ENCODE measurements around the gene SLMAP.
"Not testable (repeated sequence)": the region's sequence is repeated elsewhere in the genome, so short reads cannot be mapped to it uniquely, and the experiment has no call there.

The SLMAP gene

DNA sequence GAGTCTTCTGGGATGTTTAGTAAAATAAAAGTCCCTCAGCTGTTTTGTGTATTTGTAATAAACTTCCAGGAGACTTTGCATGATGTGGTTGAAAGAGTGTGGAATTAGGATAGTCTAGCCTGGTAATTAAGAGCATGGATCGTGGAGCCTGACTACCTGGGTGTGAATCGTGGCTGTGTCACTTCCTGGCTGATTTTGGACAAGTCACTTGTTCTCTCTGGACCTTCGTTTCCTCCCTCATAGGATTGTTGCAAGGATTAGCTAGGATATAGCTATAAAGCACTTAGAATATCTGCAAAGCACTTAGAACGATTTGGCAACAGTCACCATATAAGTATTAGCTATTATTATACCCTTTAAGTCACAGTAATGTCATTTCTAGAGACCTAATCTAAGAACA lies 40.2 kb downstream of the SLMAP start:
- DNase-seq: no peak

DNA sequence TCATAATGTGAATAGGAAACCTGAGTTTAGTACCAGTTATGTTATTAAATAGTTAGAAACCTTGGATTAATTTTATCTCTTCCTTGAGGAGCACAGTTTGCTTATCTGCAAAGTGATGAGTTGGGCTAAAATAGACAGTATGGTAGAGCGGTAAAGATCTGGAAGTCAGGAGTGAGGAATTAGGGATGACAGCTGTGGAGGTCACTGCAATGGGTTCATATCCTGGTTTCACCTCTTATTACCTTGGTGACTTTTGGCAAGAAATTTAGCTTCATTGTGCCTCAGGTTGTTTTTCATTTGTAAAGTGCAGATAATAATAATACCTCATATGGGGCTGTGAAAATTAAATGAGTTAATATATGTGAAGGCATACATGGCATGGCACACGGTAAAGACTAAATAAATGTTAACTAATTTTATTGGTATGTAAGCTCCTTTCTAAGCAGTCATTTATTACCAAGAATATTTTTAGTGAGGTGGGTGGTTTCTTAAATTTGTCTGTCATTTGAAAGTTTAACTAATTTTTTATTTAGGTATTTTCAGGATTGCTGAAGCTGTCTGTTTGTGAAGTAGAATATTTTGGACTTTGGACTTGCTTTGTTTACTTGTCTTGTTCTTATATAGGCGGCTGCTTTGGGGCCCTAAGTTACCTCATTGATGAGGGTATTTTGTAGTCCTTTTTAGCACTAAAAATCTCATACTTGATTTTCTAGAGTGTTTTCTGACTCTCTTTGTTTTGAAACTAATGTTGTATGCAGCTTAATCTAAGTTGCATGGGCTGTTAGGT lies 41.8 kb downstream of the SLMAP start:
- DNase-seq: no peak

DNA sequence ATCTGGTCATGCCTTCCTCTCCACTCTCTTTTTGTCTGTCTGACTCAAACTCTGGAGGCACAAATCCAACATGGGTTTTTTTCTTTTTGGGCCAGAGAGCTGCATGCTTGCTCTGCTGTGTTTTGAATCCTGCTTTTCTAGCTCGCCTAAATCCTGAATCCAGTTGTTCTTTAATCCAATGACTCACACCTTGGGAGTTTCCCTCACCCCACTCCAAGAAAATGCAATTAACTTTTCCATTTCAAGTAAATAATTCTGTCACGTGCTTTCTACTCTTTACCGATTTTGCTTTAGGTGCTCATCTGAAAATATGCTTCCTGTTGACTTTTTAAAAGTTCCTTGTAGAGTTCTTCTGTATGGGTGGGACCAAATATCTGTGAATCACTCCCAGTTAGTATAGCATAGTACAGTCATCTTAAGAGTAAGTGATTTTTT lies 47.6 kb downstream of the SLMAP start:
- DNase-seq: peak; percentile 18

DNA sequence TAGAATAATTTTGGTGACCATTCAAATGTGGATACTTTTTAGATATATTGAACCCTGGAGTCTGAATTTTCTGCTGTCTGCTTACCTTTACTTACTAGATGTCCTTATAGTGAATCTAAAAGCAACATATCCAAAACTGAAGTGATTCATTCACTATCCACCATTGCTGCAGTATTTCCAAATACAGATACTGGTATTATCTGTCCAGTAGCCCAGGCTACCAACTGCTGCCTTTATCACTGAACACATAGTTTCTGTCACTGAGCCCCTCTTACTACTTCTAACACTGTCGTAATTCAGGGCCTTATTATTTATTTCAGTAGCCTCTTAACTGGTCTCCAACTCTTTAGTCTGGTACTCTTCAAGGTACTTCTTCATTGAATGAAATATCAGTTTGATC lies 49.2 kb downstream of the SLMAP start:
- no peak for DNase-seq

DNA sequence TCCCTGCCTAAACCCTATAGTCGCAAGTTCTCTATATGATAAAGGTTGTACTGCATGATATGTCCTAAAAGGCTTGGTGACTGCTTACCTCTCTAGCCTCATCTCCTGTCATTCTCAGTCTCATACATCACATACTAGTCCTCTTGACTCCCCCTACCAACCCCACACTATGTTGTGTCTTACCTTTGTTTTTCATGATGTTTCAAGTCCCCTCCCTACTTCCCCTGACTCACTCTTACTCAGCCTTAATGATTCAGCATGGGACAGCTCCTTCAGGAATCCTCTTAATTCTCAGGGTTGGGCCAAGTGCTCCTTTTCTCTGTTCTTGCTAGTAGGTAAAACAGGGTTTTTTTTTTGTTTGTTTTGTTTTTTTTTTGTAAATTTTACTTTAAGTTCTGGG lies 49.6 kb downstream of the SLMAP start:
- no peak for DNase-seq

DNA sequence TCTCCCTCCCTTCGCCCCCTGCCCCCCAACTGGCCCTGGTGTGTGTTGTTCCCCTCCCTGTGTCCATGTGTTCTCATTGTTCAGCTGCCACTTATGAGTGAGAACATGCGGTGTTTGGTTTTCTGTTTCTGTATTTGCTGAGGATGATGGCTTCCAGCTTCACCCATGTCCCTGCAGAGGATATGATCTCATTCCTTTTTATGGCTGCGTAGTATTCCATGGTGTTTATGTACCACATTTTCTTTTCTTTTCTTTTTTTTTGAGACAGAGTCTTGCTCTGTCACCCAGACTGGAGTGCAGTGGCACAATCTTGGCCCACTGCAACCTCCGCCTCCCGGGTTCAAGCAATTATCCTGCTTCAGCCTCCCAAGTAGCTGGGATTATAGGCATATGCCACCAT lies 50.1 kb downstream of the SLMAP start:
- DNase-seq: not testable (repeated sequence)

DNA sequence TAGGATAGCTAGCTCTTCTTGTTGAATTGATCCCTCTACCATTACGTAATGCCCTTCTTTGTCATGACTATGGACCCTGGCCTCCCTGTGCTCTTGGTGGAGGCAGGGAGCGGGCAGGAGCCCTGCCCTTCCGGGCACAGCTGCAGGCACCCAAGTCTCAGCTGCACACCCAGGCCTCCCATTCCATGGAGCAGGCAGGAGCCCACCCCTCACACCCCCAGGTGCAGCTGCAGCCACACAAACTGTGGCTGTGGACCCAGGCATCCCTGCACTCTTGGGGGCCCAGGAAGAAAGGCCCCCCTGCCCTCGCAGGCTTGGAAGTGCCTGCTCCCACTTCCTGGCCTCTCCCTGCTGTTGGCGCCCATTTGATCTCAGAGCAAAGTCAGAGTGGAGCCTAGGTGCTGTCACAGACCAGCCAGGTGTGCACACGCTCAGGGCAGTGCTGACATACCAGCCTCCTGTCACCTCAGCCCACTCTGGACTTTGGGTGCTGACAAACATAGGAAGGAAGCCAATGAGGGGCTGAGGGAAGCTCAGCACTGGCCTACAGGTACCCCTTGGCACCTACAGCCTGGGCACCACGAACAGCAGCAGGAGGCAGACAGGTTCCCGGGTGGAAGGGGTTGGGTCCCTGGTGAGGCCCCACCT lies 53.0 kb downstream of the SLMAP start:
- DNase-seq: no peak

DNA sequence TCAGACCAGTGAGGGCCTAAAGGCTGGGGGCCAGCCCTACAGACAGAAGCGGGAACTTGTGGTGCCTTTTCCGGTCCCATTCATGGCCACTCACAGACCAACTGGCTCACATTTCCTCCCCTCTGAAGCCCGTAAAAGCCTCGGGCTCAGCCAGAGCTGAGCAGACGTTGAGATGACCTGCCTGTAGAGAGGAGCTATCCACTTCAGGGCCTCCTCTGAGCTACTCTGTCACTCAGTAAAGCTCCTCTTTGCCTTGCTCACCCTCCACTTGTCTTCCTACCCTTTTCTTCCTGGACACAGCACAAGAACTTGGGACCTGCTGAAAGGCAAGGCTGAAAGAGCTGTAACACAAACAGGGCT lies 53.5 kb downstream of the SLMAP start:
- no peak for DNase-seq

DNA sequence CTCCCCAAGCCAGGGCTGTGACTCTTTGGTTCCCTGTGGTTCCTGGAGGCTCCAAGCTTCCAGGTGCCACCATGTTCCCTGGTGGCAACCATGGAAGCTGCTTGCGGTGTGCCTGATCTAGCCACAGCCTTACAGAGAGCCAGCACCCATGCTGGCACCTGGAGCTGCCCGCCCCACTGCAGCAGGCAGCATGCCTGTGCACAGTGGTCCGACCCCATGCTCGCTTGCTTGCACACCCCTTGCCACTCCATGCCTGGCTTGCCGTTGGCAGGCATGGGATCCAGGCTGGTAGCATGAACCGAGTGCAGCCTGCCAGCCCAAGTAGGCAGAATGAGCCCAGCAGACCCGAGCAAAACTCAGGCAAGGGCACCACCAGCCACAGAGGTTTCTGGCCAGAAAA lies 53.9 kb downstream of the SLMAP start:
- no peak for DNase-seq

DNA sequence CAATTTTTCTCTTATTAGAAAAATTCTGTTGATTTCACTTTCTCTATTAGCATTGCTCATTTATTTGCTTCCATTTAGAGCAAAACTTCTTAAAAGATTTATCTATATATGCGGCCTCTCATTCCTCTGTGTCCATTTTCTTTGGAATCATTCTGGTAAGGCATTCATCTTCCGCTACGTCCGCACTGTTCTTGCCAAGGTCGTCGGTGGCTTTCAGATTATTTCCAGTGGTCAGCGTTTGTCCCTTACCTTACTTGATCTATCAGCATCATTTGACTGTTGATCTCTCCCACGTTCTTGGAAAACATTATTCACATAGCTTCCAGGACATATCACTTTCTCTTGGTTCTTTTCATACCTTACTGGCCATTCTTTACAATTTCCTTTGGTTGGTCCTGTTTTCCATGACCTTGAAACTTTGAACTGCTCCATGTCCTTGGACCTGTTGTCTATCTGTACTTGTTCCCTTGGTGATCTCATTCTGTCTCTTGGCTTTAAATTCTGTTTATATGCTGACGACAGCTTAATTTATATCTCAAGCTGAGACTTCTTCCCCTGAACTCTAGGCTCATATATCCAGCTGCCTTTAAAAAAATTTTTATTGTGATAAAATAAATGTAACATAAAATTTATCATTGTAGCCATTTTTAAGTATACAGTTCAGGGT lies 54.5 kb downstream of the SLMAP start:
- DNase-seq: no peak

DNA sequence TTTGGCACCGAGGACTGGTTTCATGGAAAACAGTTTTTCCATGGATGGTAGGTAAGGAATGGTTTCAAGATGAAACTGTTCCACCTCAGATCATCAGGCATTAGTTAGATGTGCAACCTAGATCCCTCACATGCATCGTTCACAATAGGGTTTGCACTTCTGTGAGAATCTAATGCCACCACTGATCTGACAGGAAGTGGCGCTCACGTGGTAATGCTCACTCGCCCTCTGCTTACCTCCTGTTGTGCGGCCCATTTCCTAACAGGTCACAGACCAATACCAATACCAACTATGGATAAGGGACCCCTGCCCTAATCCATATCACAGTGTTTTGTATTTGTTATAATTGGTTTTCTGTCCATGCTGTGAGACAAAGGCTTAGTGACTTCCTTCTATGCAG lies 58.9 kb downstream of the SLMAP start:
- no peak for DNase-seq

DNA sequence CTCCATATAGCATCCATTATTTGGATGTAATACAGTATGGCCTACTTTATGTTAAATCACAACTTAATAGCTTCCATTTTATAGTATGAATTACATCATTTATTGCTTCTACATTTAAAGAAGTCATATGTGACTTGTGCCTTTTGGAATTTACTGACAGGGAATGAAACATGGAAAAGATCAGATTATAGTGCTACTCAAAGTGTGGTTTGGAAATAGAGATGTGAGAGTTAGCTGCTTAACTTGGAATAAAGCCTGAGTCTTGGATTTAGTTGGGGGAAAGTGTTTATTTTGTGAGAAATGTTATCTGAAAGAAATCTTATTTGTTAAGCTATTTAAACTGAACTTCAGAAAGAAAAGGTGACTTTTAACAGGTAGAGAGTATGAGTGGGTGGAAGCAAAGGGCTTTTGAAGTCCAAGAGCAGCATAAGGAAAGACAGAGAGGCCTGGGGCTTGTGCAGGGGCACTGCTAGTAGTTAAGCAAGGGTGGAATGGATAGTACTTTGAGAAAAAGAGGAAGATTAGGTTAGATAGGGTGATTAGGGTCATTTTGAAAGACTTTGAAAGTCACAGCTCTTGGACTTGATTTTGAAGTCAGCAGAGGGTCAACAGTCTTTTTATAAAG lies 60.5 kb downstream of the SLMAP start:
- no peak for DNase-seq

DNA sequence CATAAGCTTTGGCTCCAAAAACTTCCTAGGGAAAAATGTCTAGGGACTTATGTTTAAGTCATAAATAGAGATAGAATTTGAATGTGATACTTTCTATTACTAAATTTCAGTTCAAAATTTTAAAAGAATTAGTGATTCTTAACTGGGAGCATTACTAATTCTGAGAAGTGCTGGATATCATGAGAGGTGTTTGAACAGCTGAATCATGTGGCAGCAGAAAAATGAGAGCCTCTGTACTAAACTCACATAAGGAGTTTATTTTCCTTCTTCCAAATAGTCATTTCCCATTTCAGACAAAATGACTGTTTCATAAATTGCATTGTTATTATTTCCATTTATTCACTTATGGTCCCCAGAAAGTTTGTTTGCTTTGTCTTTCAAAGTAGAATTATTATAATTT lies 62.7 kb downstream of the SLMAP start:
- DNase-seq: no peak

DNA sequence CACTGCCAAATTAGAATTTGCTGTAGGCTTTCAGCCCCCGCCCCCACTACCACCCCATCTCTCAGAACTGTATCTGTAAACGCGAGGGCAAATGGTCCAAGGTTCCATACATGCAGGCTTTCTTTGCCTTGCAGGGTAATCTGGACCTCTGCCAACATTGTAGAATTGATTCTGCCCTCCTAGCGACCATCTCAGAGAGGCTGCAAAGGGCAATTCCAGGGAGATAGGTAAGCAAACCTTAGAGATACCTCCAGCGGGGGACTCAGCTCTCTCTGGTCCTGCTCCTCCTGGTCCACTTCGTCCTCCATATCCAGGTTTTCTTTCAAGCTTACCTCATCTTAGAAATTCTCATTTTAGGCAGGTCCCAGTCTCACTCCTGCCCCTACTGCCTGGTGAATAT lies 64.4 kb downstream of the SLMAP start:
- no peak for DNase-seq

DNA sequence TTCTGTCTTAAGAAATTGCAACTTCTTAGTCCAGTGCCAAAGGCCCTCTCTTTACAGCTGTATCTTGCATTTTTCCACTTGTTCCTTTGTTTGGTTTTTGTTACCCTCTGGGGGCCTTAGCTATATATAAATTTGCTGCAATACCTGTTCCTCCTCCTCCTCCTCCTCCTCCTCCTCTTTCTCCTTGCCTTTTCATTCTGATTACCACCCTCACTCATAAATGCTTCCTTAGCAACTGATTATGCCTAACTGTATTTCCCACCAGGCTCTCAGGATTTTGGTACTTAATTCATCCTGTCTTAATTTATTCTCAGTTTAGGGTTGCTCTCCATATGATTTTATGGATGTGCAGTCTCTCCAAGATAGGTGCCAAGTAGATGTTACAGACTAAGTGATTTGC lies 65.7 kb downstream of the SLMAP start:
- no peak for DNase-seq

DNA sequence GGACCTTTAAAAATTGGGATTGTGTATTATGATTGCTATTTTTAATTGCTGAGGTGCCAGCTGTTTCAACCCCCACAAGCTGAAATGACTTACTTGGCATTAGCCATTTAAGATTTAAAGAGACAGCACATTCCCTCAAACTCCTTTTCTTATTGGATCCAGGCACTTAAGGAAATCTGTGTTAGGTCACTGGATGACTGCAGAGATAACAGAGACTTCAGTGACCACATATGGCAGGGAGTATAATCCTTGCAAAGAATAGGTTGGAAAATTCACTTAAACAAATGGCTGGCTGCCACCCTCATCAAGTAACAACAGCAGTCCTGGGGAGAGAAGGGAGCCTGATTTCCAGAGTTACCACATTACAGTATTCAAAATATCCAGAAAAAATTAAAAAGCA lies 66.6 kb downstream of the SLMAP start:
- no peak for DNase-seq

DNA sequence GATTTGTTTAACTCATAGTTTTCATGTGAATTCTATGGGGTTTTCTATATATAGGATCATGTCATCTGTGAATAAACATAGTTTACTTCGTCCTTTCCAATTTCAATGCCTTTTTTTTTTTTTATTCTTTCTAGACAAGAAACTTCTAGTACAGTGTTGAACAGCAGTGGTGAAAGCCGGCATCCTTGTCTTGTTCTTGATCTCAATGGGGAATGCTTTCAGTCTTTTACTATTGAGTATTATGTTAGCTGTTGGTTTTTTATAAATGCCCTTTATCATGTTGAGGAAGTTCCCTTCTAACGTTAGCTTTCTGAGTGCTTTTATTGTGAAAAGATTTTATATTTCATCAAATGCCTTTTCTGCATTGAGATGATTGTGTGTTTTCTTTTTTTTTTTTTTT lies 69.0 kb downstream of the SLMAP start:
- no peak for DNase-seq

DNA sequence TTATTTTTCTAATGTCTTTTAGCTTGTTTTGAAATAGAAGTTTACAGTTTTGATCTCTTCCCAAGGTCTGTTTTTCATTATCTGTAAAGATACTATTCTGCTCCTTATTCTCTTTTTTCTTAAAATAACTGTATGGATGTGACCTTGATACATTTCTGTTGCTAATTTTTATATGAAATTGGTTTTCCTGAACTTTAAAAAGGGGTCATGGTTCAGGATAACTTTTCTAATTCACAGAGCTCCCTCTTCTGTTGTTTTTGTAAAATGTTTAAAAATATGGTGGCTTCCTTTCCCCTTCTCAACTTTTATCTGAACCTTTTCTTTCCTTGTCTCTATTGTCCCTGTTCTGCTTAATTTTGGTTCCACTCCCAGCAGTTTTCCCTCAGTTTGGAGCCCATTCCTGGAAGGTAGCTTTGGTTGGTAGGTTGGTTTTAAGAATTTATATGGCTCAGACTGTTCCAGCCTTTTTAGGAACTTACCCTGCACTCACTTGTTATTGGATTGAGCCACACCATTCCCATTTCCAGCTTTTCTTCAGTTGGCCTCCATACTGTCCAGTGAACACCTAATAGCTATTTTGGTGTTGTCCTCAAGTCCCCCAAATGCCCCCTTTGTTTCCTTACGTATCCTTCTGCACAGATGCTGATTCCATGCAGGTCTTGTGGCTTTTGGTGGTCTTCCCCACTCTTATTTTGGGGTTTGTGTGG lies 70.3 kb downstream of the SLMAP start:
- DNase-seq: no peak

DNA sequence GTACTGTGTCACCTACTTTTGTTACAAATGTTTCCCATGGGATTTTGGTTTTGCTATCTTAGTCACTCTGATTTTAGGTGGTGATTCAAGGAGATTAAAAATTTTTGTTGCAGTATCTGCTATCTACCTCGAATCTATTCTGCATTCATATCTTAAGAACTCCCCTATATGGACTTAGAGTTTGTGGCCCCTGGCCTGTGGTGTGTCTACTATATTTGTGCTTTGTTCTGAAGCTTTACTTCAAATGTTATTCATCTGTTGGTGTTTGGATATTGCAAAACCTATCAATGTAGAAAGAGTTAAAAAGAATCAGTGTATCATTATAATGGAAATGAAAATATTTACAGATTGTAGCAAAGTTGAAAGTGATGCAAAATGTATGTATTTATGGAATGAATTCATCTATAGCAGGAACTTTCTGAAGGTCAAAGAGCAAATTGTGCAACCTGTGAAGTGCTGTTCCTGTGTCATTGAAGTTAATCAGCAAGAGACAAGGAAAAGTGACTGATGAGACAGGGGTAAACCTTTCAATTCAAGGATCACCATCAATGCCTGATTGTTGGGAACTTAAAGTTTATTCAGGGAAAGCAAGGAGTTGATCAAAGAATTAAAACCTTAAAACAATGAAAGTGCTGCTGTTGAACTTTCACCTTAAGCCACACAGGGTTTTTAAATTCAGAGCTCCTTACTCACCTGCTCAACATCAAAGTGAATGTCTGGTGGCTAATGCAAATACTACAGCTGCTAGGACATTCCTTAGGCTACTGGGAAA lies 71.0 kb downstream of the SLMAP start:
- no peak for DNase-seq

DNA sequence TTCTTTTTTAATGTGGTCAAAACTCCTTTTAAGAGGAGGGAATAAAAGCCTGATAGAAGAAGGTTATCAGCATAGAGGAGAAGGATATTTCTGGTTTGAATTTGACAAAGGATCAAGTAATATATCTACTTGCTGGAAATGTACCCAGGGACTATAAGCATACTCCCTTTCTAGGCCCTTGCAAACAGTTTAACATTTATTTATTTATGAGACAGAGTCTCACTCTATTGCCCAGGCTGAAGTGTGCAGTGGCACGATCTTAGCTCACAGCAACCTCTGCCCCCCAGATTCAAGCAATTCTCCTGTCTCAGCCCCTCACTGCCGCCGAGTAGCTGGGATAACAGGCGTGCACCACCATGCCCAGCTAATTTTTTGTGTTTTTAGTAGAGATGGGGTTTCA lies 71.6 kb downstream of the SLMAP start:
- DNase-seq: no peak

DNA sequence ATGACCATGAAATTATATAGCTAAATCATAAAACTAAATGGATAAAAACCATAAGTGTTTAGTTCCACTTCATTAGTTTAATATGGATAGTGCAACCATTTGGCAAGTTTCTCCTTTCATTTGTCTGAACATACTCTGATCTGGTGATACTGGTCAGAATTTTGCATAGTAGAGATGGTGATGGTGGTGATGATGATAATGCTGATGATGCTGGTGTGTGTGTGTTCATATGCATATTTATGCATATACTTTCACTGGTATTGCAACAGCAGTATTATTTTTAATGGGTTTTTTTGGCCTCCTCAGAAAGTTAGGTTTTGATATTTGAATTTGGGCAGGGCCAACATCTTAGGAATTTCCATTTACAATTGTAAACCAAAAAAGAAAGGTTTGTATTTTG lies 76.4 kb downstream of the SLMAP start:
- no peak for DNase-seq

DNA sequence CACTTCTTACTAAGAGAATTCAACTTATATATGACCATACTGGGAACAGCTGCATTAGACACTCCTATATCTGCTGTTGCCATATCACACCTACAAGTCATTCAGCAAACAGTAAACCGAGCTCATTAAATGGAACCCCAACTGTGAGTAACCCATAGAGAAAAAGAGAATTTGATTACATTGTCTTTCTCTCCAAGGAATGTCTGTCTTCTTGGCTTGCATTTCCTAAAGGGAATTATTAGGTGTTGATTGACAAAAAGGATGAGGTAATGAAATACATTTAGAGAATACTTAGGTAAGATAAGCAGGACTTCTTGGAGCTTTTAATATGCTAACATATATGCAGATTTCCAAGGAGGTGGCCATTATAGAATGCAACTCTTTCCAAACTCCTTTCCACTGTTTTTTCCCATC lies 76.8 kb downstream of the SLMAP start:
- no peak for DNase-seq
